Muscle layer of colon (tissue), 2 donors: Measurements from ENCODE around the gene TEDDM1.
"Not testable (repeated sequence)": the region's sequence is repeated elsewhere in the genome, so short reads cannot be mapped to it uniquely, and the experiment has no call there.

Experiments used
- H3K27ac ChIP-seq: one replicate; pipeline ENCODE4 v1.7.0; 2013; ENCODE audit warnings: low read depth, mild to moderate bottlenecking, low read length, moderate library complexity
- H3K27me3 ChIP-seq, 2 donors: one replicate each; pipeline ENCODE4 v1.7.0; 2013; ENCODE audit warnings: low read length in 2 of 2, mild to moderate bottlenecking in 2 of 2; ENCODE audit not compliant: insufficient read depth in 2 of 2, control insufficient read depth in 1 of 2
- H3K36me3 ChIP-seq: one replicate; pipeline ENCODE4 v1.7.0; 2013; ENCODE audit warnings: mild to moderate bottlenecking, low read length; ENCODE audit not compliant: insufficient read depth
- H3K4me1 ChIP-seq: one replicate; pipeline ENCODE4 v1.7.0; 2013; ENCODE audit warnings: mild to moderate bottlenecking, low read length; ENCODE audit not compliant: insufficient read depth
- H3K4me3 ChIP-seq, 2 donors: one replicate each; pipeline ENCODE4 v1.7.0; 2013; ENCODE audit warnings: low read length in 2 of 2, low read depth in 1 of 2, mild to moderate bottlenecking in 1 of 2, moderate library complexity in 1 of 2
- H3K9ac ChIP-seq: one replicate; pipeline ENCODE4 v1.7.0; 2013; ENCODE audit warnings: low read length
- H3K9me3 ChIP-seq: one replicate; pipeline ENCODE4 v1.7.0; 2013; ENCODE audit warnings: mild to moderate bottlenecking, low read length
- donor health status: abdominal sarcoma.
- donor health status: Adenocarcinoma of cecum.

TEDDM1 gene

GRCh38 chr1:182400567-182400966 is at the start of gene TEDDM1:
TEDDM1 (minus strand) TSS chr1:182400667; CDS start chr1:182400485, 182 bp downstream.
- Histone ChIP-seq H3K4me1 (peaks cover 13% of the 10 kb centered on the region), H3K4me3 (no peak within 1 kb of the TSS), H3K27me3 (no peaks in the 10 kb centered on the region)

GRCh38 chr1:182450087-182450486 is 49.6 kb upstream of the TEDDM1 start, which contains the start of gene RGSL1:
RGSL1 (plus strand) TSS chr1:182450146; CDS start chr1:182450166, 20 bp downstream.
- Histone ChIP-seq H3K9ac (no peak within 1 kb of the TSS), H3K27me3 (no peaks in the 10 kb centered on the region), H3K9me3 (no peaks in the 10 kb centered on the region), H3K27ac (no peak within 1 kb of the TSS), H3K4me3 (no peak within 1 kb of the TSS), H3K36me3 (no peaks in the 10 kb centered on the region), H3K4me1 (no peaks in the 10 kb centered on the region)

More at GRCh38 chr1:182400567-182400966, at the start of gene TEDDM1:
- no peaks in the 10 kb centered on the region for H3K9me3 ChIP-seq
- H3K36me3 ChIP-seq = no peaks in the 10 kb centered on the region
- H3K27ac ChIP-seq = no peak within 1 kb of the TSS
- H3K9ac ChIP-seq = no peak within 1 kb of the TSS

GRCh38 chr1:182447660-182448059 is 47.2 kb upstream of the TEDDM1 start:
- H3K9me3 ChIP-seq = no peaks in the 10 kb centered on the region
- H3K9ac ChIP-seq = no peak overlapping the region
- no peaks in the 10 kb centered on the region for H3K36me3 ChIP-seq
- H3K27me3 ChIP-seq = no peaks in the 10 kb centered on the region
- no peak overlapping the region for H3K27ac ChIP-seq
- H3K4me3 ChIP-seq = no peak overlapping the region
- H3K4me1 ChIP-seq = no peaks in the 10 kb centered on the region

- not testable (repeated sequence) for H3K4me3 ChIP-seq, H3K4me1 ChIP-seq, H3K27me3 ChIP-seq, H3K9me3 ChIP-seq, H3K9ac ChIP-seq, H3K27ac ChIP-seq, H3K36me3 ChIP-seq
Measured at GRCh38 chr1:182447124-182447523, 46.7 kb upstream of the TEDDM1 start.

GRCh38 chr1:182446033-182446669 is 45.7 kb upstream of the TEDDM1 start:
- Histone ChIP-seq H3K27ac (no peak overlapping the region), H3K4me1 (no peaks in the 10 kb centered on the region), H3K27me3 (no peaks in the 10 kb centered on the region), H3K9me3 (no peaks in the 10 kb centered on the region), H3K9ac (no peak overlapping the region), H3K36me3 (no peaks in the 10 kb centered on the region), H3K4me3 (no peak overlapping the region)

GRCh38 chr1:182444497-182444896 is 44.0 kb upstream of the TEDDM1 start:
- no peaks in the 10 kb centered on the region for H3K9me3 ChIP-seq
- no peaks in the 10 kb centered on the region for H3K36me3 ChIP-seq
- no peak overlapping the region for H3K9ac ChIP-seq
- H3K4me1 ChIP-seq = no peaks in the 10 kb centered on the region
- H3K27ac ChIP-seq = no peak overlapping the region
- H3K27me3 ChIP-seq = no peaks in the 10 kb centered on the region
- no peak overlapping the region for H3K4me3 ChIP-seq

- Histone ChIP-seq H3K27me3 (no peaks in the 10 kb centered on the region), H3K9ac (no peak overlapping the region), H3K36me3 (no peaks in the 10 kb centered on the region), H3K4me1 (no peaks in the 10 kb centered on the region), H3K27ac (no peak overlapping the region), H3K4me3 (no peak overlapping the region), H3K9me3 (no peaks in the 10 kb centered on the region)
Measured at GRCh38 chr1:182442333-182442732, 41.9 kb upstream of the TEDDM1 start.

GRCh38 chr1:182441719-182442118 is 41.3 kb upstream of the TEDDM1 start:
- no peaks in the 10 kb centered on the region for H3K9me3 ChIP-seq
- no peaks in the 10 kb centered on the region for H3K27me3 ChIP-seq
- no peak overlapping the region for H3K27ac ChIP-seq
- H3K9ac ChIP-seq = no peak overlapping the region
- H3K4me3 ChIP-seq = no peak overlapping the region
- H3K36me3 ChIP-seq = no peaks in the 10 kb centered on the region
- H3K4me1 ChIP-seq = no peaks in the 10 kb centered on the region

GRCh38 chr1:182438326-182438725 is 37.9 kb upstream of the TEDDM1 start:
- Histone ChIP-seq H3K9me3 (no peaks in the 10 kb centered on the region), H3K27ac (no peak overlapping the region), H3K4me3 (no peak overlapping the region), H3K9ac (no peak overlapping the region), H3K27me3 (no peaks in the 10 kb centered on the region), H3K36me3 (no peaks in the 10 kb centered on the region), H3K4me1 (no peaks in the 10 kb centered on the region)

GRCh38 chr1:182433580-182433979 is 33.1 kb upstream of the TEDDM1 start:
- Histone ChIP-seq H3K36me3 (no peaks in the 10 kb centered on the region), H3K27ac (no peak overlapping the region), H3K27me3 (no peaks in the 10 kb centered on the region), H3K9me3 (no peaks in the 10 kb centered on the region), H3K9ac (no peak overlapping the region), H3K4me1 (no peaks in the 10 kb centered on the region), H3K4me3 (no peak overlapping the region)

- Histone ChIP-seq H3K36me3 (no peaks in the 10 kb centered on the region), H3K9ac (no peak overlapping the region), H3K27ac (no peak overlapping the region), H3K4me3 (no peak overlapping the region), H3K4me1 (no peaks in the 10 kb centered on the region), H3K27me3 (no peaks in the 10 kb centered on the region), H3K9me3 (no peaks in the 10 kb centered on the region)
Measured at GRCh38 chr1:182431278-182431677, 30.8 kb upstream of the TEDDM1 start.
